ENCODE results near the gene ADAMTS9. TPM values are rescaled to one million over a fixed set of nuclear protein-coding genes. Genes with fewer than 3 reads are reported as not detected.

ADAMTS9 gene
- total RNA-seq, 2 donors from 2014 or later, result 28.0 to 100 TPM

- intact Hi-C loops (cut with DNase I), result loop anchor here (10.0 kb wide), 2 partner anchors 79 to 1129 kb away; no protein-coding TSS in a partner anchor
- no peak for ATAC-seq
These were observed 204.3 kb downstream of the ADAMTS9 start for GRCh38 chr3:64483467-64483866.

DNA sequence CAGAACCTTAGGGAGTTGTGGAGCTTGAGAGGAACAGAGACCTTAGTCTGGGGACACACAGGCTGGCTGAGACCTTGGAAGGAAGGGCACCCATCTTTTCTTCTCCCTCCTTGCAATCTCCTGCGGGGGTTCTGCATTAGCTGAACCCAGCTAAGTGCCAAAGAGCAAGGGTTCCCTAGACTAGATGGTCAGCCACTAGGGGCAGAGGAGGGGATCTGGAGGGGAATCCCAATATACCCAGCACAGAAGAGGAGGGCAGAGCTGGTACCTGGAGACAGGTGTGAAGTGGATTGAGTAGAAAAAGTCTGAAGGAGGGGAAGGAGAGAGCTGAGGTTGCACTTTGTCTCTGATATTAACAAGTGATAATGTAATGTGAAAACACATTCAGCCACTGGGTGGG lies 212.8 kb downstream of the ADAMTS9 start:
- DNase-seq, result no peak
- intact Hi-C loops (cut with DNase I), result no loop called here
- ATAC-seq, result no peak

More at GRCh38 chr3:64483467-64483866, 204.3 kb downstream of the ADAMTS9 start:
- DNase-seq, result no peak

GRCh38 chr3:64473466-64473865 lies 214.3 kb downstream of the ADAMTS9 start:
- no peak for DNase-seq
- ATAC-seq, result no peak
- intact Hi-C loops (cut with DNase I), result no loop called here

- no peak for ATAC-seq
- DNase-seq, result no peak
- intact Hi-C loops (cut with DNase I), result no loop called here
These were observed 217.4 kb downstream of the ADAMTS9 start for GRCh38 chr3:64470436-64470835.

DNA sequence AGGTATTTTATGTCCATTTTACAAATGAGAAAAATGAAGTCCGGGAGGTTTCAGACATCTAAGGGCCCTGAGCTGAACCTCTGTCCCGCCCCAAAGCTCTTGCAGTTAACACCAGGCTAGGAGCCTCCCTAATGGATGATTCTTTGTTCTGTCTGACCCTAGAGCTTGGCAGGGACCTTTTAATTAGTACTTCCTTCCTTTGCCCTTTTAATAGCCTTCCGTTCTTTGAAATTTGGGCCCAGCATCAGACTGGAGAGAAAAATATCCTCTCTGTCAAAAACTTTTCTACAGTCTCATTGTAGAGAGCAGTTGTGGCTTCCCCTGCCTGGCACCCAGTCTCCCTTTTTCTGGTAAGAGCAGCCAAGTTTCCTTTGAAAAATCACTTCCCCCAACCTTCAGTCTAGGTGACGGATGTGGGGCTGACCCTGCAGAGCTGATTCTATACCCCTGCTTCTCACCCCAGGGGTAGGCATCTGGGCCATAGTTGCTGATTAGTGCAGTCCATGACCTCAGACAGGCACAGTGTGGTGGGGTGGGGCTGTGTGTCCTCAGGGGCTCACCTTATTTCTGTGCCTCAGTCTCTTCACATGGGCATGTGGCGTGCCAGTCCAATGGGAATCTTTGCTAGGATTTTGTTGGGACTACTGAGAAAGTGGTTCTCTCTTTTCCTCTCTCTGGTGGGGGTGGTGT lies 220.4 kb downstream of the ADAMTS9 start:
- ATAC-seq (peak; percentile 27 to 33), DNase-seq (no peak)
- intact Hi-C loops (cut with DNase I), result no loop called here
